HG02642 (cell line): ENCODE data around the gene ZNF638.

Experiments used
- ATAC-seq: cut with Tn5 transposase; IDR thresholded peaks from one replicate; pipeline ENCODE4 v1.9.1; 2021; ENCODE audit warnings: mild to moderate bottlenecking; ENCODE audit not compliant: unreplicated experiment, poor library complexity

ZNF638 gene

DNA sequence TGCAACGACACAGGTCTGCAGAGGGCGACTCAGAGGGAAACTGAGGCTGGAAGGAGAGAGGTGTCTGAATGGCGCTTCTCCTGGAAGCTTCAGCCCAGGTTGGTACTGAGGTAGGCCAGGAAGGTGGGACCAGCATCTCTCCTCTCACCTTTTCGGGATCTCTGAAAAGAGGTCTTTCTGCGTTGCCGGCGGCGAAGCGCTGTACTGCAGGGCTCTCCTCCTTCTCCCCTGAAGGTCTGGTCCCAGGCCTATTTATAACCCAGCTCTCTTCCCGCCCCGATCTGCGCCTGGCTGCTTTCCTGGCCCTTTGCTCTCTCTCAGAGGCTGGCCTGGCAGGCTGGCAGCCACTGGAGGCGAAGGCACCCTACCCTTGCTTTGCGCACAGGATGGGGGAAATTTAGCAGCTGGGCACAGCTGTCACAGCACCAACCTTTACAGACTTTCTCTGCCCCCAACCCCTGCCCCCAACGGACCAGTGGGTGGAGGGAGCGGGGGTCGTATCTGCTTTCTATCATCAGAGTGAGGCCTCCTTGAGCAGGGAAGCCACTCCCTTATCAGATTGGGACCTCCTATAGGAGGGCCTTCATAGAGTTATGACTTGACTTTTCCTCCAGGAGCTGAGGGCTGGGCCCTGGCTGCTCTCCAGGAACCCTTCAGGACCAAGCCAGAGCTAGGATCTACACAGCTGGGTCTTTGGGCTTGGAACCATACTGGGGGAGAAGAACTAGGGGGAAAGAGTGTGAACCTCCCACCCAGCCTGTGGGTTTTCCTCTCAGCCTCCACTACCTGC is 122.8 kb downstream of the ZNF638 start:
- ATAC-seq, result no peak

- no peak for ATAC-seq
Observed at GRCh38 chr2:71455011-71455740, 123.6 kb downstream of the ZNF638 start.

- no peak for ATAC-seq
Observed at GRCh38 chr2:71455741-71456569, 124.4 kb downstream of the ZNF638 start.

- no peak for ATAC-seq
Observed at GRCh38 chr2:71456617-71457016, 125.0 kb downstream of the ZNF638 start.

DNA sequence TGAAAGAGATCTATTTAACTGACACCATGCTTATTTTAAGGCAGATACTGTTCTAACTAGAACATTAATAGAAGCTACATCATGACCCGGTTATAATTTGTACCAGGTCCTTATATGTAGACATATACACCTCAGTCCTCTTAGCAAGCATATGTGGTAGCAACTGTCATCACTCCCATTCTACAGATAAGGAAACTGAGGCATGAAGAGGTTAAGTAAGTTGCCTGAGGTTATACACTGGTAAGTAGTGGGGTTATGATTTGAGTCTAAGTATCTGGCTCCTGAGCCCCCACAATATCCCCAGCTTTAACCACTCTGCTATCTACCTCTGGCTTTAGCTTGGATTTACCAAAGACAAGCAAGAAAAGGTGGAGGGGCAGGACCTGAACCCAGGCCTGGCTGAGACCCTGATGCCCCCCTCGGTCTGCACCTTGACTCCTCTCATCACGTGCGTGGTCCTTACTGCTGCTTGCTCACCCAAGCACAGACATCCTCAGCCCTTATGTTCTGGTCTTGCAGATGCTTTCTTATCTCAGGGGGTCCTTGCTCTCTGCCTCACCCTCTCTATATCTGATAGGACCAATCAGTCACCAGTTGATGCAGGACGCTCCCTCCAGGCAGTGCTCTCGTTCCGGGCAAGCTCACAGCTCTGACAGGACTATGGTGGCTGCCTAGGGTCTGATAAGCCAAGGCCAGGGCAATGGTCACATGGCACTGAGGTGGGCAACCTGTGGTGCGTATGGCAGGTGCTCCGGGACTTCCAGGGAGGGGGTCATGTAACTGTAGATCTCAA is 125.7 kb downstream of the ZNF638 start:
- no peak for ATAC-seq

- ATAC-seq, result no peak
Observed at GRCh38 chr2:71457923-71458322, 126.3 kb downstream of the ZNF638 start.

DNA sequence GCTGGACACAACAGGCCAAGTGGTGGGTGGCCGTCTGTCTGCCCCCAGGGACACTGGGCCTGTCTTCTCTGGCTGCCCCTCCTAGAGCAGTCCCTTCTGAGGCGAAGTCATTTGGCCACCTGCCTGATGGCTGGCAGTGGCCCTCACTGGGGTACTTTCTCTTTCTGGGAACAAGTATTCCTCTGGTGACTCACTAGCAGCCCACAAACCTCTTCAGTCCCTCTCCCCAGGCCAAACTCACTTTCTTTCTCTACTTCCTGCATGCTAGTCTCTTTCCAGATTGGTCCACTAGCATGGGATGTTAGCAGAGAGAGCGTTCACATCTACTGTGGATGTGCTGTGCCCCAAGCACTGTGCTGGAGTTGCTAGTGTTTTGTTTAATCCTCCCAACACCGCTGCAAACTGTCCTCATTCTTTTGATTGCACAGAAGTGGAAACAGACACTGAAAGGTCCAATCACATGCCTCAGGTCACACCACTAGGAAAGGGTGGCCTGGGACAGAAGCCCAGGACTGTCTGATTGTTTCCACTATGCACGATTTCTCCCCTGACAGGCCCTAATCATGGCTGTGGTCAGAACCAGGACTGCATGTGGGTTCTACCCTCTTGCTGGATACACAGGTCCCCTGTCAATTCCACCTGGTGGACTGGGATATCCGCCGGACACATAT is 127.0 kb downstream of the ZNF638 start:
- ATAC-seq, result no peak

DNA sequence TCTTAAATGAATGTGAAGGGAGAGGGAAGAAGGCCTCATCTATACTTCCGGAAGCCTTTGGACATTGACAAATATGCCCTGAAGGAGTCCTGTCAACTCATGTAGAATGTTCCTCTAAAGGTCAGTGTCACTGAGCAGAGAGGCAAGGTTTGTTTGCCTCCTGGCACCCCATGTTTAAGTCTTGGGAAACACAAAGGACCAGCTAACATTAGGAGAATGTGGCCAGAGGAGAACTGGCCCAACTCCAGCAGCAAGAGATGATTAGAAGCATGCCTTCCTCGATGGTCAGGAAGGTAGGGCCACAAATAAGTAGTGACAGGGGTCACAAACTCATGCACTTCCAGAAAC is 127.5 kb downstream of the ZNF638 start:
- no peak for ATAC-seq

DNA sequence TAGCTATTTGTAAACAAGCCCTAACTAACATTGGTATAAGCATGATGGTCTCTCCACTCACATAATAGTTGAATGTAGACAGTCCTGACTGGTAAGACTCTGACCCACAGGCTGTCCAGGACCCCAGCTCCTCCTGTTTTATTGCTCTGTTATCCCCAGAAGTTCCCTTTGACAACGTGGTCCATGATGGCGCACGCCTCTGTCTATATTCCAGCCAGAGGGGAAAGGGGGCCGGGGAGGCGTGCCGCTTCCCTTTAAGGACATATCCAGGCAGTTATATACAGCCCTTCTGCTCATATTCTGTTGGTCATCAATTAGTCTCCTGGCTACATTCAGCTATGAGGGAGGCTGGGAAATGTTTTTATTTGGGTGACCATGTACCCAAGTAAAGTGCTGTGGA is 128.5 kb downstream of the ZNF638 start:
- no peak for ATAC-seq

DNA sequence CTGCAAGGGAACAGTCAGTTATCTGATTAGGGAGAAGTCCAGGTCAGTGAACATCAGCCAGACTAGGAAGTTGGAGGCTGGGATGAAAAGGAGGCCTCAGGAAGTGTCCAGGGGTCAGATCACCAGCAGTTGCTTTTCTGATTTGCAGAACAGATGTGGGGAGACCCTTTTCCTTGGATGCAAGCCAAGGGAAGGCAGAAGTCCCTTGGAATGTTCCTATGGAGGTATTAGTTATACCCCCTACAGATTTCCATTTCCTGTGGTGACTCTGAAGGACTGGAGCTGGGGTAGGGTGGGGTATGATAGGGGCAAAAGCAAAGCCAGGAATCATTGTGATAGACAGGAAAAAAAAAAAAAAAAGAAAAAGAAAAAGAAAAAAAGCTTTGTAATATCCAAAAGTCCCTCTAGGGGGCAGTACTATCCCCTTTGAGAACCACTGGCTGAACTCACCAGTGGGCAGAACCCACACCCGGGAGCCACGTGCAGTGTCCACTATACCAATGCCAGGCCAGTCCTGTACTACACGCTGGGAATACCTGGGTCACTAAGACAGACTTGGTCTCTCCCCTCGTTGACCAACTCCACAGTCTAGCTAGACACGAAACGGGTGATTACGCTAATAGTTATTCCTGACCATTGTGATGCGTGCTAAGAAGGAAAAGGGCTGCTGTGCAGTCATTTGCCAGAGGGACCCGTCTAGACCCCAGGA is 129.2 kb downstream of the ZNF638 start:
- ATAC-seq, result no peak

- no peak for ATAC-seq
Observed at GRCh38 chr2:71461304-71461671, 129.7 kb downstream of the ZNF638 start.

DNA sequence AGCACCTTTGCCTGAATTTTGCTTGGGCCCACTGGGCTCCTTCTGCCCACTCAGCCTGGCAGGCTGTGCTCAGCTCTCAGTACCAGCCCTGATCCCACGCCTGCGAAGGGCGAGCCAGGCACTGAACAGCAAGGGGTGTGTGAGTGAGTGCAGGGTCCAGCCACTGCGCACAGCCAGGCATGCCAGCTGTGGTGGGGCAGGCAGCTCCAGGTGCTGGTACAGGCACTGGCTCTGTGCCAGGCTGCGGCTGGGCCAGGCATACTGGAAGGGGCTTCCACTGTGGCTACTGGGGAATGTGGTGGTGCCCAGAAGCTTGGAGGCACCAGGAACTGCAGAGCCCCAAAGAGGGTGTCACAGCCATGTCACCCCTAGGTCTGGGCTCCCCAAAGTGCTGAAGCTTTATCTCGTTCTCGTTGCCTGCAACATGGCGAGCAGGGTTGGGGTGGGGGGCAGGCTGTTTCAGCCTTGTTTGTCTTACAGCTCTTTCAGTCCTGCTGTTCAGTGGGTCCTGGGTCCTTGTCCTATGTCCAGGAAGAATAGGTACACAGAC is 130.5 kb downstream of the ZNF638 start:
- ATAC-seq, result no peak

- no peak for ATAC-seq
Observed at GRCh38 chr2:71462641-71463341, 131.2 kb downstream of the ZNF638 start.

GRCh38 chr2:71463342-71463654 is 131.7 kb downstream of the ZNF638 start:
- ATAC-seq, result no peak

- no peak for ATAC-seq
Observed at GRCh38 chr2:71464389-71464788, 132.8 kb downstream of the ZNF638 start.

- ATAC-seq, result no peak
Observed at GRCh38 chr2:71465356-71465755, 133.8 kb downstream of the ZNF638 start.

- ATAC-seq, result no peak
Observed at GRCh38 chr2:71465961-71466300, 134.3 kb downstream of the ZNF638 start.

DNA sequence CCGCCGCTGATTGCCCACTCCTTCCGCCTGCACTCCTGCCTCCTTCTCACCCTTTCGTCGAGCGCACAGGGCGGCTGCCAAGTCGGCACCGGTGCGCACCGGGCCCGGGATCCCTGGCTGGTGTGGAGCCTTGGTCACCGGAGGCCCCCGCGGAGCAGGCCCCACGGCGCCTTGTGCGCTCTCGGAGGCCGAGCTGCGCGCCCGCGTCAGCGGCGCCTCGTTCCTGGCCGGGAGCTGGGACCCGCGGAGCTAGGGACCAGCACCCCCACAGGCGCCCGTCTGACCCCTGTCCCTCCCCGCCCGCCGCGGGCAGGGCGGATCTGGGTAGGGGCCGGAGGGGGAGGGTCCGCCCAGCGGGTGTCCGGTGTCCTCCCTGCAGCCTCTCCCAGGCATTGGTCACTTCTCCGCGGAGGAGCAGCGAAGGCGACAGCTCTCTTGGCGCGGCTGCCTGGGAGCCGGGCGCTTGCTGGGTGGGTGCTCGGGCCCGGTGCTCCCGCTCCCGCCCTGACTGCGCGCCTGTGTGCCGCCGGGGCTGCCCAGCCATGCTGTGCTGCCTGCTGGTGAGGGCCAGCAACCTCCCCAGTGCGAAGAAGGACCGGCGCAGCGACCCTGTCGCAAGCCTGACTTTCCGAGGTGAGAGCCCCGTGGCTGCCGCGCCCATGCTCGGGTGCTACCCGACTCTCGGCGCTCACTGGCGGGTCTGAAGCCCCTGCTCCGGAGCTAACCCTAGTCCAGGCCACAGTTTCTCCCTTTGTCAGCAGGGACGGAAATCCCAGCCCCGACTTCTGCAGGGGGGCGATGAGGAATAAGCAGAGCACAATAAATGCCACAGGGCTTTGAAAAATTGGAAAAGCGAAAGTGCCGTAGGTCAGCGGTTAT is 135.0 kb downstream of the ZNF638 start:
- no peak for ATAC-seq
